ENCODE results near the gene PSMB5. TPM values are rescaled to one million over a fixed set of nuclear protein-coding genes. Genes with fewer than 3 reads are reported as not detected.
A peak's percentile ranks its signal among the peaks of the same experiment; 100 is the strongest.

Gene PSMB5
- total and polyA plus RNA-seq, 2 of the 13 experiments (the other 11 are each of a cell fraction or from before 2014, with no cell fraction given): 705 to 871 TPM

- Histone ChIP-seq H3K79me2 (ENCODE audit: insufficient read depth, low read length) (no peaks in the 10 kb centered on the region), H3K36me3 (replicated peaks in 1 of 2; ENCODE audit: control insufficient read depth in 1 of 2, insufficient read depth in 2 of 2, low read length in 2 of 2) (peaks cover 0 to 3% of the 10 kb centered on the region in 2 experiments; a peak in 1 of 5 replicates), H3K9ac (ENCODE audit: insufficient read depth, low read depth, low read length) (no peak overlapping the region), H3K4me2 (ENCODE audit: low read depth, low read length) (no peak overlapping the region), H3K4me1 (ENCODE audit: insufficient read depth, low read length) (peaks cover 8% of the 10 kb centered on the region), H3K4me3 (replicated peaks in 1 of 3; ENCODE audit: insufficient read depth in 1 of 3, low read depth in 2 of 3, low read length in 3 of 3) (no peak overlapping the region), H2AFZ (ENCODE audit: low read length) (no peak overlapping the region), H3K27ac (ENCODE audit: extremely low read length, insufficient read depth, low read length) (no peak overlapping the region), H3K9me3 (ENCODE audit: low read length) (no peaks in the 10 kb centered on the region), H3K27me3 (ENCODE audit: control insufficient read depth in 1 of 2, insufficient read depth in 2 of 2, low read length in 2 of 2) (no peaks in the 10 kb centered on the region), H4K20me1 (ENCODE audit: insufficient read depth, low read length) (no peaks in the 10 kb centered on the region)
- no peak for TF ChIP-seq NCOR1 (IDR thresholded peaks at IDR 0.05; ENCODE audit: borderline replicate concordance, low read length)
- no peak for TF ChIP-seq HOXA5 (CRISPR knock-in tag; IDR thresholded peaks at IDR 0.05)
- TF ChIP-seq ZBTB21 (CRISPR knock-in tag; IDR thresholded peaks at IDR 0.05): no peak
- CTCF ChIA-PET (ENCODE audit: low intra/inter-chr PET ratio, low total read pairs): no interaction called here
- no peak for ATAC-seq
- POLR2A ChIA-PET: interaction anchor here (0.8 to 3.1 kb wide), 6 partner anchors 10 to 68 kb away, joined by 3 to 7 read pairs (median 6); partner anchors contain the start of gene AJUBA
- no TSS peak for BruUV-seq (replicated peaks)
- 95% methylated on average over 2 of the region's 2 CpGs for WGBS (ENCODE audit: low lambda C conversion rate)
- intact Hi-C loops (cut with micrococcal nuclease; ENCODE audit: unreplicated experiment) (no loop called here), in situ Hi-C loops (cut with HindIII; ENCODE audit: extremely low pct_ligation_motif_present, low pct_unique_long_range_greater_than_20kb) (no loop called here)
- no peak for DNase-seq (ENCODE audit: low spot score)
- no peak for FAIRE-seq
Measured at GRCh38 chr14:23000860-23001259, 33.8 kb downstream of the PSMB5 start.

DNA sequence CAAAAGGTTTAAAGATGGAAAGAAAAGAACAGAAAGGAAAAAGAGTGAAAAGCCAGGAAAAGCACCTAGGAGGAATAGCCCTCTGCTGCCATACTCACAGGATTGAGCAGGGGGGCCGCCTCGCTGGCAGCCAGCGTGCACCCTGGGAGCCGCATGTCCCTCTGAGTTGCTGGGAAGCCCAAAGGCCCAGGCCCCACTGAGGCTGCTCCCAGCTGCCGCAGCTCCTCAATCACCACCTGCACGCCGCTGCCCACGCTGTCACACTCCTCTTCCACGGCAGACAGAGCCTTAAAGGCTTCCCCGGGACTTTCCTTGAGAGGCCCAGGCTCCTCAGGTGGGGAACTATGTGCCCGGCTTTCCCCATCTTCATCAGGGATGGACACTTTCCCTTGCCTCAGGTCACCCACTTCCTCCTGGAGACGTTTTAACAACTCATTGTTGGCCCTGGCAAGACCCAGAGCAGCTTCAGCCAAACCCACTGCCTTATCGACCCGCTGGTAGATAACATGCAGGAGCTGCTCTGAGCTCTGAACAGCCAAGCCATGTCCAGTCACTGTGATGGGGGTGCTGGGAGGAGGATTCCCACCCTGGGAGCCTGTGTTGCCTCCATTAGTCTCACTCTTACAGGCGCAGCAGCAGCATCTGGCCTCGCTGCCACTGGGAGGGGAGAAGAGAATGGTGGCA is 36.2 kb downstream of the PSMB5 start:
- H3K36me3 ChIP-seq (replicated peaks in 1 of 2; ENCODE audit: control insufficient read depth in 1 of 2, insufficient read depth in 2 of 2, low read length in 2 of 2): peaks cover 0 to 3% of the 10 kb centered on the region in 2 experiments; a peak in 1 of 5 replicates
- no peak overlapping the region for H3K9ac ChIP-seq (ENCODE audit: insufficient read depth, low read depth, low read length)
- ChIA-PET CTCF (ENCODE audit: low intra/inter-chr PET ratio, low total read pairs) (no interaction called here), POLR2A (interaction anchor here (8.5 kb wide), 2 partner anchors 8 to 15 kb away, joined by 101 to 160 read pairs; partner anchors contain the start of gene AJUBA)
- WGBS (ENCODE audit: low lambda C conversion rate): 88% methylated on average over 16 of the region's 16 CpGs
- H3K4me3 ChIP-seq (replicated peaks in 1 of 3; ENCODE audit: insufficient read depth in 1 of 3, low read depth in 2 of 3, low read length in 3 of 3): no peak overlapping the region
- intact Hi-C loops (cut with micrococcal nuclease; ENCODE audit: unreplicated experiment): no loop called here
- H3K4me2 ChIP-seq (ENCODE audit: low read depth, low read length): no peak overlapping the region
- H3K79me2 ChIP-seq (ENCODE audit: insufficient read depth, low read length): no peaks in the 10 kb centered on the region
- no TSS peak for BruUV-seq (replicated peaks)
- no peak overlapping the region for H2AFZ ChIP-seq (ENCODE audit: low read length)
- ATAC-seq (no peak), DNase-seq (ENCODE audit: low spot score) (no peak), FAIRE-seq (no peak)
- H3K27ac ChIP-seq (ENCODE audit: extremely low read length, insufficient read depth, low read length): no peak overlapping the region
- H4K20me1 ChIP-seq (ENCODE audit: insufficient read depth, low read length): no peaks in the 10 kb centered on the region
- no peaks in the 10 kb centered on the region for H3K27me3 ChIP-seq (ENCODE audit: control insufficient read depth in 1 of 2, insufficient read depth in 2 of 2, low read length in 2 of 2)
- peaks cover 5% of the 10 kb centered on the region; the same call in 1 of the 2 replicates for H3K4me1 ChIP-seq (ENCODE audit: insufficient read depth, low read length)
- no peaks in the 10 kb centered on the region for H3K9me3 ChIP-seq (ENCODE audit: low read length)
- in situ Hi-C loops (cut with HindIII; ENCODE audit: extremely low pct_ligation_motif_present, low pct_unique_long_range_greater_than_20kb): no loop called here
- TF ChIP-seq ZSCAN21 (CRISPR knock-in tag; IDR thresholded peaks at IDR 0.05; ENCODE audit: borderline replicate concordance) (0 out of 2 replicates have a peak, but pooled peaks have one; percentile 42), ZNF138 (CRISPR knock-in tag; IDR thresholded peaks at IDR 0.05; ENCODE audit: low read depth) (no peak), ESRRA (CRISPR knock-in tag; IDR thresholded peaks at IDR 0.05; ENCODE audit: low read depth) (no peak), SALL1 (CRISPR knock-in tag; IDR thresholded peaks at IDR 0.05) (0 out of 2 replicates have a peak, but pooled peaks have one; percentile 13), HCFC1 (IDR thresholded peaks at IDR 0.05; ENCODE audit: low read depth, low read length) (no peak), ZNF660 (CRISPR knock-in tag; IDR thresholded peaks at IDR 0.05; ENCODE audit: borderline replicate concordance, low read depth) (no peak)
- TF ChIP-seq, protein P1, sequence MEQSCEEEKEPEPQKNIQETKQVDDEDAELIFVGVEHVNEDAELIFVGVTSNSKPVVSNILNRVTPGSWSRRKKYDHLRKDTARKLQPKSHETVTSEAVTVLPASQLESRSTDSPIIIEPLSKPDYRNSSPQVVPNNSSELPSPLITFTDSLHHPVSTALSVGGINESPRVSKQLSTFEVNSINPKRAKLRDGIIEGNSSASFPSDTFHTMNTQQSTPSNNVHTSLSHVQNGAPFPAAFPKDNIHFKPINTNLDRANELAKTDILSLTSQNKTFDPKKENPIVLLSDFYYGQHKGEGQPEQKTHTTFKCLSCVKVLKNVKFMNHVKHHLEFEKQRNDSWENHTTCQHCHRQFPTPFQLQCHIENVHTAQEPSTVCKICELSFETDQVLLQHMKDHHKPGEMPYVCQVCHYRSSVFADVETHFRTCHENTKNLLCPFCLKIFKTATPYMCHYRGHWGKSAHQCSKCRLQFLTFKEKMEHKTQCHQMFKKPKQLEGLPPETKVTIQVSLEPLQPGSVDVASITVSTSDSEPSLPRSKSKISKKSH (CRISPR knock-in tag; IDR thresholded peaks at IDR 0.05; ENCODE audit: borderline replicate concordance): no peak; the same call in 1 of the 2 replicates
- TF ChIP-seq, protein P2, sequence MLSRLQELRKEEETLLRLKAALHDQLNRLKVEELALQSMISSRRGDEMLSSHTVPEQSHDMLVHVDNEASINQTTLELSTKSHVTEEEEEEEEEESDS (CRISPR knock-in tag; IDR thresholded peaks at IDR 0.05; ENCODE audit: borderline replicate concordance): no peak
- TF ChIP-seq, protein P3, sequence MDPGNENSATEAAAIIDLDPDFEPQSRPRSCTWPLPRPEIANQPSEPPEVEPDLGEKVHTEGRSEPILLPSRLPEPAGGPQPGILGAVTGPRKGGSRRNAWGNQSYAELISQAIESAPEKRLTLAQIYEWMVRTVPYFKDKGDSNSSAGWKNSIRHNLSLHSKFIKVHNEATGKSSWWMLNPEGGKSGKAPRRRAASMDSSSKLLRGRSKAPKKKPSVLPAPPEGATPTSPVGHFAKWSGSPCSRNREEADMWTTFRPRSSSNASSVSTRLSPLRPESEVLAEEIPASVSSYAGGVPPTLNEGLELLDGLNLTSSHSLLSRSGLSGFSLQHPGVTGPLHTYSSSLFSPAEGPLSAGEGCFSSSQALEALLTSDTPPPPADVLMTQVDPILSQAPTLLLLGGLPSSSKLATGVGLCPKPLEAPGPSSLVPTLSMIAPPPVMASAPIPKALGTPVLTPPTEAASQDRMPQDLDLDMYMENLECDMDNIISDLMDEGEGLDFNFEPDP (CRISPR knock-in tag; conservative IDR thresholded peaks at IDR 0.05): 0 out of 2 replicates have a peak, but pooled peaks have one; percentile 51
- TF ChIP-seq, protein P4, sequence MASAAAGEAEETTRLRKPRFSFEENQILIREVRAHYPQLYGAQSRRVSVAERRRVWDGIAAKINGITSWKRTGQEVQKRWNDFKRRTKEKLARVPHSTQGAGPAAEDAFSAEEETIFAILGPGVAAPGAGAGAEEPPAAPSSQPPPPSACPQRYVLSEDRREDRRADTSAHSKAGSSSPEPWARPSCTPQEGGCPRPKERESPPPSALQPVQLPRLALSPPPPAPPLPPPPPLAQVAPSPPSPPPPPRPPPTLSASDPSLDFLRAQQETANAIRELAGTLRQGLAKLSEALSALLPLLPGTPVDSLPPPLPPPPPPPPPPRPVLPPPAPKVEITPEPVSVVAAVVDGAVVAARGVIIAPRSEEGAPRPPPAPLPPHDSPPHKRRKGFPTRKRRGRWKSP (CRISPR knock-in tag; IDR thresholded peaks at IDR 0.05): no peak
